C1 segment of cervical spinal cord (tissue), 14 donors: ENCODE data around the gene SPEM2.
"Not testable (repeated sequence)": the region's sequence is repeated elsewhere in the genome, so short reads cannot be mapped to it uniquely, and the experiment has no call there.

ENCODE experiments used
- DNase-seq, 14 donors: peaks; one replicate each; lab custom pipeline; 2025; lab: John Stamatoyannopoulos, UW

Gene SPEM2

DNA sequence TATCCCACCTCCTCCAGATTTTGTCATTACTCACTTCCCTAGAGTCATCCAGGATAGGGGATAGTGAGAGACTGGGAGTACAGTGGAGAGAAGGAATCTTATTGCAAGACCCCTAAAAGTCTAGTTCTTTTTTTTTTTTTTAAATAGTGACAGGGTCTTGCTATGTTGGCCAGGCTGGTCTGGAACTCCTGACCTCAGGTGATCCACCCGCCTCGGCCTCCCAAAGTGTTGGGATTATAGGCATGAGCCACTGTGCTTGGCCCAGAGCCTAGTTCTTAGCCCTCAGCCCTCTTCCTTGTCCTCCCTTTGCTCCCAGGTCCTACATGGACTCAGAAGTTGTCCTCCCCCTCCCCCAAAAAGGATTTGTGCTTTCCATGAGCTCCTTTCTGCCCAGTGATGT is 16.7 kb downstream of the SPEM2 start:
- DNase-seq, result no peak

DNA sequence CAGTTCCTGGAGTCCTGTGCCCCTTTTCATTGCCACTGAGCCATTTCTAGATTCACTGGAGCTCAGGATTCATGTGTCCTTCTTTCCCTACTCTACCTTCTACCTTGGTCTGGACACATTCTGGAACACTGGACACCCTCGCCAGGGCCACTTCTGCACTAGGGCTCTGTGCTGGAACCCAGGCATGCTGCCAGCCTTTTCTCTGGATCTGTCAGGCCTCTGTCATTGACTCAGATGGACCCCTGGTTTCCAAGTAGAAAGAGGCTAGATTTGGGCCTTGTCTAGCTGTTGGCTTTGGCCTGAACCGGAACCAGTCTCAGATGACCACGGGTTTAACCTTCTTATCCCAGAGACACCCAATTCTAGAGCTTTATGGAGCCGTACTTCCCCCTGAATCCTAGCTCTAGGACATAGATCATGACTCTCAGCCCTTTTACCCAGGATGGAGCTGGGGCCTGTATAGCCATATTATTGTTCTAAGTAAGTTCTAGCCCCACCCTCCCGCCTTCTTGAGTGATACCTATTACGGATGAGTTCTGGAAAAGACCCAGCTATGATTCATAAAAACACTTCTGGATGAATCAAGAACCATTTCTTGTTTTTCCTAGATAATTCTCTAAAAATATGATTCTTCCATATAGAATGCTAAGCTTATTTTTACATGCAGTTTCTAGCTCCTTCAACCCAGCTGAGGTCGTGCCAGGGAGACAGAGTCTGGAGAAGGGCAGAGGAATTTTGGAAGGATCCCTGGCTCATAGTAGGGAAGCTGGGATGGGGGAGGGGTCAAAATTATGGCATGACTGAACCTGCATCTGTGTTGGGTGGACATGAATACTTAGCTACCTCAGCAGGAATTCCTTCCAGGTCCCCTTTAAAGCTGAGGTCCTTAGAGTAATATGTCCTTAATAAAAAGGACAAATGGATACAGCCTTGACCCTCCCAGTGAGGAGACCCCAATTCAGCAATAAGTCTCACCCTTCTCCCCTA is 18.4 kb downstream of the SPEM2 start:
- DNase-seq, result no peak

DNA sequence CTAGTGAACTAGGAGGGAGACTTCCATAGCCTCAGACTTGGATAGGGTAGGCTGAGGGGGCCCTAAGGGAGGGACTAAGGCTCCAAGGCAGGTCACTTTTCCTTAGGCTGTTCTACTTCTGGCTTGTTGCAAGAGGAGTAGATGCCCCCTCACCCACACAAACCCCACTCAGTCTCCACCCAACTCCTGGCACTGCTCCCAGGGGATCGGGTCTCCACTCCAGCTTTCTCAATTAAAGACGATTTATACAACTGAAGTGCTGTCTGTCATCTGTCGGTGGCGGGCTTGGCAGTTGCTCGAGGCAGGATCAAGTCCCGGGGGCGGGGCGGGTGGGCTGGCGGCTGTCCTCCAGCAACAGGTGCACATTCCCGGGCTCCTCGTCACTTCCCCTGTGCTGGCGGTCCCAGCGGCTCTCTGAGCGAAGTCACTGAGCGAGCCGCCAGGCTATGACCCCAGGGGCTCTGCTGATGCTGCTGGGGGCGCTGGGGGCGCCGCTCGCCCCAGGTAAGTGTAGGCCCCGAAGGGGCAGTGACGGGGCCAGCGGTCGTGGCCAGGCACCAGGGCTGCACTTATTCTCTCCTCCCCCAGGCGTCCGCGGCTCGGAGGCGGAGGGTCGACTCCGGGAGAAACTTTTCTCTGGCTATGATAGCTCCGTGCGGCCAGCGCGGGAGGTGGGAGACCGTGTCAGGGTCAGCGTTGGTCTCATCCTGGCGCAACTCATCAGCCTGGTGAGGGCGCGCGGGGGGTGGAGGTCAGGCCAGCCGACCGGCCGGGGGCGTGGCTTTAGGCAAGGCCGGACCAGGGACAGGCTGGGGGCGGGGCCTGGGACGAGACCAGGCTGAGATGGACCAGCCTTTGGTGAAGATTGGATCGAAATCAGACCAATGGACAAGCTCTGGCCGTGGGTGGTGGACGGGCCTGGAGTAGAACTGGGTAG is 19.5 kb downstream of the SPEM2 start, which contains the start of gene CHRNB1:
Gene CHRNB1 (plus strand): TSS at position 380 of the 937 bp plus-strand sequence. CDS start 67 bp downstream, at position 447.
- peak in 10 of 14 donors; percentile 18 to 75 (median 47) for DNase-seq

DNA sequence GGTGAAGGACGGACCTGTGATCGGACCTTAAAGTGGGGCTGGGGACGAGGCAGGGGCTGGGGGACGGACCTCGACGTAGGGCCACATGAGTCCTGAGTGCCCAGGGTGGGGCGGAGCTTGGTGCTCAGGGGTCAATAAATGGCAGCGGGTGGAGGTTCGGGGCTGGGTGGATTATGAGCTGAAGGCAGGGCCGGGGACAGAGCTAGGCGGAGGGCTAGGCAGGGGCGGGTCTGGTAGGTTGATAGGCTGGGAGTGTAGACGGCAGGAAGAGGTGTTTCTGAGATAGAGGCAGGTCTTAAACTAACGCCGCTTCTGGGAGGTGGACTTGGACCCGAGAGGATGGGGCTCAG is 20.2 kb downstream of the SPEM2 start:
- peak in 1 of 14 donors; percentile 64 for DNase-seq

DNA sequence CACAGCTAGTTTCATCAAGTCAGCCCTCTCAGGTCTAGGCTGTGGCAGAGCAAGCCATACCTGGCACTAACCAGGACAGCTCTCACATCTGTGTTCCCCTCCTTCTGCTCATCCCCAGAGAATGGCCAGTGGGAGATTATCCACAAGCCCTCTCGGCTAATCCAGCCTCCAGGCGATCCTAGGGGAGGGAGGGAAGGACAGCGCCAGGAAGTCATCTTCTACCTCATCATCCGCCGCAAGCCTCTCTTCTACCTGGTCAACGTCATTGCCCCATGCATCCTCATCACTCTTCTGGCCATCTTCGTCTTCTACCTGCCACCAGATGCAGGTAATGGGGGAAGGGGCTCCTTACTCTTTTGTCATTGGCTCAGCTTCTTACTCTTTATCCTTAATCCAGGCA is 23.0 kb downstream of the SPEM2 start:
- no peak for DNase-seq

DNA sequence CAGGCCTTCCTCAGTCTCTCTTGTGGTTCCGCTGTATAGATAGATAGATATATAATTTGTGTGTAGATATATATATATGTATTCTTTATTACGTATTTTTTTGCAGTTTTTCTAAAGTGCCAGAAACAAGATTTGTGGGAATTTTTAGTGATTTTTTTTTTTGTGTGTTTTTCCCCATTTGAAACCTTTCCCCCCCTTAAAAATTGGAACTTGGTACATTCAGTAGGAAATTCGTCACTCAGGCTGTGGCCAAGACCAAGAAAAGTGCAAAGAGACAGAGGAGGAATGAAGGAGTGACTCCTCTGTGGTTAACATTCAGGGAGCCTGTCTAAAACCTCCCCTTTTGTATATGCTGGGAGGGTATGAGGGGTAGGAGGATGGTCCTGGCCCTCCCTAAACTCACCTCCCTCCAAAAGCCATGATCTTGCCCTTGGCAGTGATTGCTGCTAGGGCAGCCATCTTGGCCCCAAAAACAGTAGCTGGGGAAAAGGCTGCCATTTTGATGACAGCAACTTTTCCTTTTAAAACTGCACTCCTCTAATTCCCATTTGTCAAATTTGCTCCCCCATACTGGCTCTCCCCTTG is 34.6 kb downstream of the SPEM2 start:
- DNase-seq, result no peak

DNA sequence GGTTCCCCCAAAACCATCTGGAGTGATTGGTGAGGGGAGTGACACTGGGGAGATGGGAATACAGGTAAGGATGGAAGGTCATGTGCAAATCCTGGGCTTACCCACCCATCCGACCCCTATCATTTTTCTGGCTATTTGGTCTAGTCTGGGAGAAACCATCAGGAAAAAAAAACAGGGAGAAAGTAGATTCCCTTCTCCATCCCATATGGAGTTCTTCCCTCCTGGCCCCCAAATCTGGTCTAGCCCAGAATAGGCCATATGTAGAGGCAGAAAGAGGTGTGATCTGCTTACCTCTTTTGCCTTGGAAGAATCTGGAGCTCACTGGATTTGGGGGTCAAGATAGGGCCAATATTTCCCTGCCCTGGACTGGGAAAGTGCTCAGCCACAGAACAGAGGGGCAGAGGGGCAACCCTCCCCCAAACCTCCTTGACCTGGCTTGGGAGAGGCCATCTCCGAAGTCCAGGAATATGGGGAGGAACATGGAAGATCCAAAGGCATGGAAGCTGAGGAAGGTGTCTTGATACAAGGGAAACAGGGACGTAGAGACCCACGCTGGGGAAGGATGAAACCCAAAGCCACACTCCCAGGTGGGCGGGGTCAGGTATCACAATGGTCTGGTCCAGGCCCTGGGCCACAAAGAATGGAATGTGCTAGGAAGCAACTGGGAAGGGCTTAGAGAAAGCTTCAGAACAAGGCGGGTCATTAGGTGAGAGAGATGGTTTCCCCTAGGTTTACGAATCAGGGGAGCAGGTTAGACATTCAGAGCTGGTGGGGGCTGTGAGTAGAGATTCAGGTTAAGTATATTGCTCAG is 35.6 kb downstream of the SPEM2 start:
- no peak for DNase-seq

DNA sequence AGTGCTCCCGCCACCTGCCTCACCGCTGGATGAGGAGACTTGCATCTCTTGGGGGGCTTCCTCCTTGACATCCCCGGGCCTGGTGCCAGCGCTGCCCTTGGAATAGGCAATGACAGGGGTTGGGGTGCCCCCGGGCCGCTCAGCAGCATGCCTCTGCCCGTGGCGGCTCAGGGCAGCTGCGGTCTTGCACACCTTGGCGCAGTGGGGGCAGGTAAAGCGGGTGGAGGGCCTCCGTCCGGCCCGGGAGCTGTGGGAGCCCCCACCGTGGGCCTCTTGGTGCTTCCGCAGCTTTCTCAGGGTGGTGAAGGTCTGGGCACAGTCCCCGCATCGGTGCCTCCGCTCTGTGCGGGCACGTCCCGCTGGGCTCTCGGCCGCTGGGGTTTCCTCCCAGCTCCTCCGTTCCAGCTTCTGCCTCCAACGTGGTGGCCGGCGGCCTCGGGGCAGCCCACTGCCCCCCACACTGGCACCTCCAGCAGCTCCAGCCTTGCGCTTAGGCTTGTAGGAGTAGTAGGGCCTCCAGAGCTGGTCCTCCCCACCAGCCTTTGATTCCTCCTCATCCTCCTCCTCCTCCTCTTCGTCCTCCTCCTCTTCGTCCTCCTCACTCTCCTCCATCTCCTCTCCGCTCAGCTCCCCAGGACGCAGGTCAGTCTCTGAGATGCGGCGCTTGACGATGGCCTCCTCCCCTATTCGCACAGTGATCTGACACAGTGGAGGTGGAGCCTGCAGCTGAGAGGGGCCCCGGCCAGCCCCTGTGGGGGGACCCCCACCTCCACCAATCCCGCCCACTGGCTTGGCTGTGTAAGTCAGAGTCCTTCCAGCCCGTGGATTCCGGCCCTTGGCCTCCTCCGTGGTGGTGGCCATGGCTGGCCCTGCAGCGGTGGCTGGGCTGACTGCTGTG is 37.3 kb downstream of the SPEM2 start:
- DNase-seq, result no peak

DNA sequence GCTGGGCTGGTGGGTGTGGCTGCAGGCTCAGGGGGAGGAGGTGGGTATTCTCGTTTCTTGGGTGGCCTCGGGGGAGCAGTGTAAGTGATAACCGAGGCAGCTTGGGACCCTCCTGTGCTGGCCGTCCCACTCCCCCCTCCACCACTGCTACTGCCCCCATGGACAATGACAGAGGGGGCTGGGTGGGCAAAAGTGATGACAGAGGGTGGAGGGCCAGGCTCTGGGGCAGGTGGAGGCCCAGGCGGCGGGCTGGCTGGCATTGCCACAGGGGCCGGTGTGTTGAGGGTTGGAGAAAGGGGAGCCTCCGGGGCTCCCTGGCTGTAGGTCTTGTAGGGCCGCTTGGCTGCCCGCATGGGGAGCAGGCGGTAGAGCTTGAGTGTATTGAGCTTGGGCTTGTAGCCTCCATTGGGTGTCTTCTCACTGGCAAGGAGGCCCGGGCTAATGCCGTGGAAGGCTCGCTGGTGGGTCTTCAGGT is 38.0 kb downstream of the SPEM2 start:
- no peak for DNase-seq

DNA sequence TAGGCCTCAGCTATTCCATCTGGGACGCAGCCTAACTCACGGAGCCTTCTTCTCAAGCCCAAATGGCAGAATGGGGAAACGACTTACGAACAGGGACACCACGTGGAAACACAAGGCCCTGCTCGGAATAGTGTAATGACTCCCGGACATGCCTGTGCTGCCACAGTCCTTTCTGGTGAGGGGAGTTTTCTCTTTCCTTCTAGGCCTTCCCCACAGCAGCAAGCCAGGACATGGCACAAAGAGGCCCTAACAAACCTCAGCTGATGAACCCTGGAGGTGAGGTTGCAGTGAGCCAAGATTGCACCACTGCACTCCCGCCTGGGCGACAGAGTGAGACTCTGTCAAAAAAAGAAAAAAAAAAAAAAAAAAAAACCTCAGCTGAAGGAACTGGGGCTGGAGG is 38.7 kb downstream of the SPEM2 start:
- DNase-seq, result no peak

DNA sequence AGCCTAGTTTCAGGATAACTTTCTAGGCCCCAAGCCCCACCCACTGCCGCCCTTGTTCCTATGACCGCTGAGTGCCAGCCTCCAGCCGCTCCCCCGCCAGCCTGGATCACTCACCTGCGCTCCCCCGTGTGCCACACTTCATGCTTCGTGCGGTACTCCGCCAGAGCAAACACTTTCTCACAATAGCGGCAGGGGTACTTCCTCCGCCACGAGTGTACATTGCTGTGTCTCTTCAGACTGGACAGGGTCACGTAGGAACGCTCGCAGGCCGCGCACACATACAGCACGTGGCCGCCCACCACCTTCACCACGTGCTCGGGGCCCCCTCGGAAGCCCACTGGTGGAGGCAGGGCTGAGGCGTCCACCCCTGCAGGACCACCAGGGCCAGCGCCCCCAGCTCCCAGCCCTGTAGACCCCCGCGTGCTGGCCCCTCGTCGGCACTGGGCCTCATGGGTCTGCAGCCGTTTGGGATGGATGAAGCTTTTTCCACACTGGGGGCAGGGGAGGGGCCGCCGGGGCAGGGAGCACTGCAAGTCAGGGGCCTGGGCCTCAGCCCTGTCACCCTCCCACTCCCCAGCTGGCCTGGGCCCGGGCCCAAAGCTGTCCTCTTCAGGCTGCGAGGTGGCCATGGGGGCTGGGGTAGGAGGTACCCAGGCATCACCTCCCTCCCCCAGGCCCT is 40.3 kb downstream of the SPEM2 start:
- no peak for DNase-seq

DNA sequence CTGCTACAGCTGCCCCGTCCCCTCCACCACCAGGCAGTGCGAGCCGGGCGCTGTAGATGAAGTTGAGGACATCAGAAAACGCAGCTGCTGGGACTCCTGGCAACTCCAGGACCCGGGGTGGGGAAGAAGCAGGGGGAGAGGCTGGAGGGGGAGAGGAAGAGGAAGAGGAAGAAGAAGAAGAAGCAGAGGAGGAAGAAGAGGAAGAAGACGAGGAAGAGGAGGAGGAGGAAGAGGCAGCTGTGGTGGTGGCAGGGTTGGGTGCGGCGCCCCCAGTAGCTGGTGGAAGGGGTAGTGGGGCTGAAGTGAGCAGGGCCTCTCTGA is 40.9 kb downstream of the SPEM2 start:
- DNase-seq, result no peak

DNA sequence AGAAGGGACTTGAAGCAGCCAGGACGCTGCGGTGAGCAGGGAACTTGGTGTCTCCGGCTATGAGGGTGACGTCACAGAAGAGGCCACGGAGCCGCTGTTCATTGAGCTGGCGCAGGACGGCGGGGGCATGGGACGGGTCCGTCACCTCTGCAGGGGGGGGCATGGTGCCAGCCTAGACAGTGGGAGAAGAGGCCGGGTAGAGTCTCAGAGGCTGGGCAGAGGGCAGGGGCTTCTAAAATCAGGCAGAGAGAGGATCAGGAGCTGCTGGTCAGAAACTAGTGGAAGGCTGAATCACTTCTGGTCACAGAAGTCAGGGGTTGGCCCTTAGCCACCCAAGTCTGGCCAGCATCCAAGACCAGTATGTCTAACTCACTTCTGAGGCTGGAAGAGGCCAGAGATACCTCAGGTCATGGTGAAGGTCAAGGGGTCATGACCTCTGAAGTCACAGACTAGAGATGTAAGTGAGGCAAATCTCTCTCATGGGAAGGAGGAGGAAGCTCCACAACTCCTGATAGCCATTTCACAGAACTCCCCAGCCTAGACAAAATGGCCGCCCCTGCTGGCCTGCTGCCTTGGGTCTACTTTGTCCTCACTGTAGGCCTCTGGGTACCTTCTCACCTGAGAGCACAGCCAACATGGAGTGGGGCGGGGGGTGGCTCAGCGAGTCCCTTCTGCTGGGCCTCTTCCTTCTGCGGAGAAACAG is 41.4 kb downstream of the SPEM2 start:
- DNase-seq, result peak in 4 of 14 donors; percentile 9 to 53 (median 25)

DNA sequence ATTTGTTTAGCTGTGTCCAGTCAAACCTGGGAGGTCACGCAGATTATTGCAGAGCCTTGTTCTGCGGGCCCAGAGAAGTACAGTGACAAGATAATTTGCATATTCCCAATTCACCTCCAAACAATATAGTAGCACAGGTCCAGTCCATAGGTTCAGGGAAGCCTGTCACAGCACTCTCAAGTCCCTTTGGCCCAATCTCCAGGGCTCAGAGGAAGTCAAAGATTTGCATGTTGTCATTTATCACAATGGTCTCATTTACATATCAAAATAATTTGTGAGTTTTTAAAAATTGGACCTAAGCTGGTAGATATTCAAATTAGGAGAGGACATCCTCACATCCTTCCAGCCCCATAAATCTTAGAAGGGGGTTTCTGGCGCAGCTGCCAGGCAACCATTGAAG is 42.1 kb downstream of the SPEM2 start:
- DNase-seq, result no peak

DNA sequence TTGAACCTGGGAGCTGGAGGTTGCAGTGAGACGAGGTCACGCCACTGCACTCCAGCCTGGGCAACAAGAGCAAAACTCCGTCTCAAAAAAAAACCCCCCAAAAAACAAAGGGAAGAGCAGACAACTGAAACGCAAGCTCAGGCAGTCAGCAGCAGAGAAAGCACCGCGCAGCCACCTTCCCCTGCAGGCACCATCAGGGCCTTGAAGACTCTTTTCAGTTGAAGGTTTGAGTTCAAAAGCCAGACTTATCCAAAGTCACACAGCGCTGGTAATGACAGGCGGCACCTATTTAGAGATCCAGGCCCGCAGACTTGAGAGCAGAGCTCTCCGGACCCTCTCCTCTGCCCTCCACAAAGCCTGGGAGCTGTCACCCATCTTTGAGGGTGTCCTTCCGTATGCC is 42.9 kb downstream of the SPEM2 start:
- DNase-seq, result no peak

DNA sequence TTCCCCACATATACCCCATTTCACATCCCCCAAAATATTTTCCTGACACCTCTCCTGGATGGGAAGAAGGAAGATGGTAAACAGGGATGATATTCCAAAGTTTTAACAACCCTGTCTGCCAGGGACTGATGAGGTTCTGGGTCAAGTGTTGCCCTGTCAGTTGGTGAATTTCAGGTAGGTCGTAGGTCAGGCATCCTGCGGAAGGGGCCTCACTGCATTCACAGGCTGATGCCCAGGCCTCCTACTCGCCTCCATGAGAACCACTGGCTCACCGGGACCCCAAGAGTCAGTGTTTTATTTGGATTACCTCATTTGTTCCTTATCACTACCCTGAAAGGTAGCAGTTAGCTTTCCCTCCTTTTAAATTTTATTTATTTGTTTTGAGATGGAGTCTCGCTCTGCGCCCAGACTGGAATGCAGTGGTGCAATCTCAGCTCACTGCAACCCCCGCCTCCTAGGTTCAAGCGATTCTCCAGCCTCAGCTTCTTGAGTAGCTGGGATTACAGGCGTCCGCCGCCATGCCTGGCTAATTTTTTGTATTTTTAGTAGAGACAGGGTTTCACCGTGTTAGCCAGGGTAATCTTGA is 43.5 kb downstream of the SPEM2 start:
- DNase-seq, result no peak

DNA sequence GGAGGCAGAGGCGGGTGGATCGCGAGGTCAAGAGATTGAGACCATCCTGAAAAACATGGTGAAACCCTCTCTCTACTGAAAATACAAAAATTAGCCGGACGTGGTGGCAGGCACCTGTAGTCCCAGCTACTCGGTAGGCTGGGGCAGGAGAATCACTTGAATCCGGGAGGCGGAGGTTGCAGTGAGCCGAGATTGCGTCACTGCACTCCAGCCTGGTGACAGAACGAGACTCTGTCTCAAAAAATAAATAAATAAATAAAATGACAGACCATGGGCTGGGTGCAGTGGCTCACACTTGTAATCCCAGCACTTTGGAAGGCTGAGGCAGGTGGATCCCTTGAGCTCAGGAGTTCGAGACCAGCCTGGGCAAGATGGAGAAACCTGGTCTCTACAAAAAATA is 44.4 kb downstream of the SPEM2 start:
- not testable (repeated sequence) for DNase-seq

DNA sequence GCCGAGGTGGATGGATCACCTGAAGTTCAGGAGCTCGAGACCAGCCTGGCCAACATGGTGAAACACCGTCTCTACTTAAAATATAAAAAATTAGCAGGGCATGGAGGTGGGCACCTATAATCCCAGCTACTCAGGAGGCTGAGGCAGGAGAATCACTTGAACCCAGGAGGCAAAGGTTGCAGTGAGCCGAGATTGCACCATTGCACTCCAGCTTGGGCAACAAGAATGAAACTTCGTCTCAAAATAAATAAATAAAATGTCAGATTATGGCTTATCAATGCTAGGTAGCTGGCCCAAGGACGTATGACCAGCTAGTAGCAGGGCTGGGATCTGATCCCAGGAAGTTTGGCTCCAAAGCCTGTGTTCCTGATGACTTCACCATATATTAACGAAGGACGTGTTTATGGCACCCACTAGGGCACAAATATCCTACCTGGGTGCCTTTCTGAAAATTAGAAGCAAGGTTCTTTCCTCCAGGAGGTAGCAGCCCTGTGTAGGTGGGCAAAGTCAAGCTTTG is 45.1 kb downstream of the SPEM2 start:
- DNase-seq, result not testable (repeated sequence)
